Thyroid gland (tissue), 4 donors: ENCODE results near the gene MRTFB. TPM values are rescaled to one million over a fixed set of nuclear protein-coding genes. Genes with fewer than 3 reads are reported as not detected.

Experiments used
- DNase-seq, 2 donors: peaks; one replicate each; pipeline ENCODE4 v3.0.0-alpha.2; 2019
- H3K27ac ChIP-seq, 3 donors: fragments of 200-600 bp; sonication (generic); 1 replicate in 2 of 3; 2 replicates in 1 of 3; pipeline ENCODE4 v1.5.1; 2016 to 2019; ENCODE audit warnings: mild to moderate bottlenecking in 1 of 3, moderate library complexity in 1 of 3
- H3K27me3 ChIP-seq: fragments of 200-600 bp; sonication (generic); one replicate; pipeline ENCODE4 v1.5.1; 2019
- H3K36me3 ChIP-seq, 2 donors: fragments of 200-600 bp; sonication (generic); one replicate each; pipeline ENCODE4 v1.5.1; 2016 to 2019
- H3K4me1 ChIP-seq, 2 donors: fragments of 200-600 bp; sonication (generic); one replicate each; pipeline ENCODE4 v1.5.1; 2017 to 2019
- H3K4me3 ChIP-seq, 3 donors: fragments of 200-600 bp; sonication (generic); replicated peaks in 1 of 3; 1 replicate in 2 of 3; 2 replicates in 1 of 3; pipeline ENCODE4 v1.5.1; 2016; ENCODE audit warnings: mild to moderate bottlenecking in 1 of 3
- H3K9me3 ChIP-seq: fragments of 200-600 bp; sonication (generic); one replicate; pipeline ENCODE4 v1.5.1; 2017
- CTCF ChIP-seq, 6 experiments: fragments of 200-600 bp in 3 of 6; fragments of 450-650 bp in 3 of 6; sonication (generic) in 3 of 6; IDR thresholded peaks; one replicate each; pipeline ENCODE4 v1.5.1; 2016 to 2019; ENCODE audit warnings: antibody characterized with exemption in 6 of 6, mild to moderate bottlenecking in 2 of 6, inconsistent platforms in 1 of 6, moderate library complexity in 1 of 6
- POLR2A ChIP-seq, 2 donors: fragments of 450-650 bp; IDR thresholded peaks; one replicate each; pipeline ENCODE4 v1.6.1; 2017; ENCODE audit warnings: antibody characterized with exemption in 2 of 2, mild to moderate bottlenecking in 2 of 2, moderate library complexity in 1 of 2
- WGBS, 2 donors: methylation state at CpG; one replicate each; pipeline ENCODE4 v1.1.5; 2017; 5-methylcytosine and 5-hydroxymethylcytosine counted together
- intact Hi-C: fragments of 100-400 bp; cut with DNase I; formaldehyde crosslinking; loops from one replicate; pipeline ENCODE4 v1.15.1; 2023
- total RNA-seq, 4 donors: library from RNA; depleted of rRNA; stranded (reverse); fragments of >200 nt; gene quantifications; one replicate each; pipeline ENCODE4 v1.2.3, GENCODE V29; 2016

Gene MRTFB
- total RNA-seq, 4 donors from 2014 or later, result 51.2 to 131 (median 74.0) TPM

GRCh38 chr16:14219983-14220382, 148.9 kb downstream of the MRTFB start:
- H3K4me1 ChIP-seq, result no peaks in the 10 kb centered on the region
- no peak overlapping the region for H3K27ac ChIP-seq
- H3K9me3 ChIP-seq, result no peaks in the 10 kb centered on the region
- H3K36me3 ChIP-seq, result peaks cover 6 to 12% of the 10 kb centered on the region in 2 donors
- WGBS, 2 donors, result 91 to 94% methylated on average over 3 of the region's 3 CpGs
- TF ChIP-seq CTCF (IDR thresholded peaks at IDR 0.05) (no peak), POLR2A (IDR thresholded peaks at IDR 0.05) (no peak)
- no peaks in the 10 kb centered on the region for H3K27me3 ChIP-seq
- no peak overlapping the region for H3K4me3 ChIP-seq
- DNase-seq, result no peak
- intact Hi-C loops, result no loop called here

GRCh38 chr16:14223632-14224031, 152.5 kb downstream of the MRTFB start:
- no peak for TF ChIP-seq POLR2A (IDR thresholded peaks at IDR 0.05)
- intact Hi-C loops, result no loop called here
- no peak for DNase-seq
- H3K9me3 ChIP-seq, result no peaks in the 10 kb centered on the region
- no peak overlapping the region for H3K4me3 ChIP-seq
- H3K27me3 ChIP-seq, result no peaks in the 10 kb centered on the region
- peaks cover 2 to 6% of the 10 kb centered on the region in 2 donors for H3K36me3 ChIP-seq
- WGBS, 2 donors, result 97 to 99% methylated on average over 2 of the region's 2 CpGs
- H3K27ac ChIP-seq, result no peak overlapping the region
- no peaks in the 10 kb centered on the region for H3K4me1 ChIP-seq

- DNase-seq, result no peak
- Histone ChIP-seq H3K9me3 (no peaks in the 10 kb centered on the region), H3K4me1 (no peaks in the 10 kb centered on the region), H3K4me3 (no peak overlapping the region), H3K27me3 (no peaks in the 10 kb centered on the region), H3K36me3 (peaks cover 0 to 6% of the 10 kb centered on the region in 2 donors), H3K27ac (no peak overlapping the region)
- WGBS, 2 donors, result 92 to 97% methylated on average over 3 of the region's 3 CpGs
- intact Hi-C loops, result no loop called here
- no peak for TF ChIP-seq POLR2A (IDR thresholded peaks at IDR 0.05)
- TF ChIP-seq CTCF (IDR thresholded peaks at IDR 0.05), result no peak
Measured at GRCh38 chr16:14225457-14225856, 154.3 kb downstream of the MRTFB start.

- Histone ChIP-seq H3K27ac (no peak overlapping the region), H3K27me3 (no peaks in the 10 kb centered on the region), H3K36me3 (peaks cover 19 to 21% of the 10 kb centered on the region in 2 donors), H3K4me3 (no peak overlapping the region), H3K9me3 (no peaks in the 10 kb centered on the region), H3K4me1 (peaks cover 0 to 6% of the 10 kb centered on the region in 2 donors)
- no peak for DNase-seq
- intact Hi-C loops, result loop anchor here (10.0 kb wide), 1 partner anchor 307 kb away; the partner anchor contains the start of gene ERCC4
- TF ChIP-seq CTCF (IDR thresholded peaks at IDR 0.05) (no peak), POLR2A (IDR thresholded peaks at IDR 0.05) (no peak)
- WGBS, 2 donors, result 74 to 87% methylated on average over 9 of the region's 9 CpGs
Measured at GRCh38 chr16:14232106-14232864, 161.2 kb downstream of the MRTFB start.

GRCh38 chr16:14236401-14236800, 165.3 kb downstream of the MRTFB start:
- intact Hi-C loops, result loop anchor here (10.0 kb wide), 1 partner anchor 312 kb away; the partner anchor contains the start of gene ERCC4
- TF ChIP-seq CTCF (IDR thresholded peaks at IDR 0.05) (no peak), POLR2A (IDR thresholded peaks at IDR 0.05) (no peak)
- Histone ChIP-seq H3K27ac (no peak overlapping the region), H3K4me3 (no peak overlapping the region), H3K4me1 (peaks cover 0 to 6% of the 10 kb centered on the region in 2 donors), H3K9me3 (no peaks in the 10 kb centered on the region), H3K36me3 (peaks cover 46 to 51% of the 10 kb centered on the region in 2 donors), H3K27me3 (no peaks in the 10 kb centered on the region)
- 92 to 96% methylated on average over 5 of the region's 5 CpGs for WGBS, 2 donors
- no peak for DNase-seq
